Heart left ventricle (tissue), 13 donors: ENCODE data around the gene SCLT1.

ENCODE experiments used
- POLR2A ChIP-seq, 2 donors: fragments of 450-650 bp; IDR thresholded peaks; one replicate each; pipeline ENCODE4 v1.6.1; 2017; ENCODE audit warnings: antibody characterized with exemption in 2 of 2, mild to moderate bottlenecking in 2 of 2, moderate library complexity in 2 of 2
- TF ChIP-seq, protein P1 (sequence below), 12 donors: fragments of 200-600 bp; sonication (generic) in 4 of 12; IDR thresholded peaks; one replicate each; pipeline versions ENCODE4 v1.5.0 to v1.8.0; 2018 to 2022; ENCODE audit warnings: antibody characterized with exemption in 12 of 12, mild to moderate bottlenecking in 5 of 12
- donor health status: ischemic (EF 13 %, LVEDD 7.1; RV severe dilation, severe dysfunction).
- donor health status: DM: no; HTN: yes; CAD: no.
- donor health status: DM: no; HTN: no; CAD: no.
- donor health status: ischemic (EF 25% LVEDD 6.9; RV normal size, moderate dysfunction).
- donor health status: ischemic (EF 25% LVEDD 5.7; RV mildly dilated, moderate dysfunction).
- donor health status: ischemic (EF 35%, LVEDD 5.7; RV mildly dilated, moderate dysfunction).
- donor health status: nonischemic (EF 11% LVEDD 7.7; RV severe dilation, severe dysfunction).
- donor health status: DM: yes; HTN: yes; CAD: no.
- donor health status: PGD.
- donor health status: ischemic (EF 29% LVEDD 5.4; RV normal size, mild dysfunction).
- donor health status: nonischemic (EF 23%, LVEDD 6.1; RV moderate dilation, normal function).

DNA sequence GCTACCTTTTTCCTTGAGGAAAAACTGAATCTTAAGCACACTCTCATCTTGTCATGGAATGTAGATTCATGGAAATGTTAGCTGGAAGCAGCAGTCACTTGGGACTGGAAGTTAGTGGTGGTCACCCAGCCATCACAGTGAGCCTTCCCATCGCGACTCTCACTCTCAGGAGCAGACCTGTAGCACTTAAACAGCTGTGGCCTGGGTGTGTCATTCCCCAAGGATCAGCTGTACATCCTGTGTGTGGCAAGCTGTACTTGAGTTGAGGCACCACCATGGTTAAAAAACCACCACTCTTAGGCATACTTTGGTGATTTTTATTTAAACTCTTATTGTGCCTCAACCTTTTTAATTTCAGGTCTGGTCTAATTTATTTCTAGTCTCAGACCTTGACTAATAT, 237.1 kb downstream of the SCLT1 start:
- TF ChIP-seq, protein P1, sequence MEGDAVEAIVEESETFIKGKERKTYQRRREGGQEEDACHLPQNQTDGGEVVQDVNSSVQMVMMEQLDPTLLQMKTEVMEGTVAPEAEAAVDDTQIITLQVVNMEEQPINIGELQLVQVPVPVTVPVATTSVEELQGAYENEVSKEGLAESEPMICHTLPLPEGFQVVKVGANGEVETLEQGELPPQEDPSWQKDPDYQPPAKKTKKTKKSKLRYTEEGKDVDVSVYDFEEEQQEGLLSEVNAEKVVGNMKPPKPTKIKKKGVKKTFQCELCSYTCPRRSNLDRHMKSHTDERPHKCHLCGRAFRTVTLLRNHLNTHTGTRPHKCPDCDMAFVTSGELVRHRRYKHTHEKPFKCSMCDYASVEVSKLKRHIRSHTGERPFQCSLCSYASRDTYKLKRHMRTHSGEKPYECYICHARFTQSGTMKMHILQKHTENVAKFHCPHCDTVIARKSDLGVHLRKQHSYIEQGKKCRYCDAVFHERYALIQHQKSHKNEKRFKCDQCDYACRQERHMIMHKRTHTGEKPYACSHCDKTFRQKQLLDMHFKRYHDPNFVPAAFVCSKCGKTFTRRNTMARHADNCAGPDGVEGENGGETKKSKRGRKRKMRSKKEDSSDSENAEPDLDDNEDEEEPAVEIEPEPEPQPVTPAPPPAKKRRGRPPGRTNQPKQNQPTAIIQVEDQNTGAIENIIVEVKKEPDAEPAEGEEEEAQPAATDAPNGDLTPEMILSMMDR (IDR thresholded peaks at IDR 0.05) = no peak
- TF ChIP-seq POLR2A (IDR thresholded peaks at IDR 0.05) = no peak
